ENCODE results near the gene CCT3.

The CCT3 gene

DNA sequence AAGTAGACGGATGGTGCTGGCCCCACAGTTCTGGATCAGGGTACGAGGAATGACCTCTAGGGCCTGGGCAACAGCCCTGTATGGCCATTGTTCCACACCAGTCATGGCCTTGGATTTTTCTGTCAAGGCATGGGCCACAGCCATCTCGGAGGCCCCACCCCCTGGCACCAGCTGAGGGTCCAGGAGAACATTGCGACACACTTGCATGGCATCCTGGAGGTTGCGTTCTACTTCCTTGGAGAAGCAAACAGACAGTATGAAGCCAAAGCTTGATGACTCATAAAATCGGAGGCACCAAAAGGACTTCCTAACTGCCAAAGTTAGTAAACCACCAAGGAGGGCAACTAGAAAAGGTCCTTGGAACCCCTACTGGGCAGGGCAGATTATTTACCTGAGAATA, 27.1 kb downstream of the CCT3 start:
- no peak overlapping the region for H3K27ac ChIP-seq
- H3K9me3 ChIP-seq = no peaks in the 10 kb centered on the region
- no peaks in the 10 kb centered on the region for H3K27me3 ChIP-seq
- H3K4me3 ChIP-seq (ENCODE audit: low read depth in 1 of 2, low read length in 1 of 2) = no peak overlapping the region
- peaks cover 68% of the 10 kb centered on the region for H3K36me3 ChIP-seq
- H3K4me1 ChIP-seq (ENCODE audit: control insufficient read depth in 1 of 2, insufficient read depth in 1 of 2, low read depth in 1 of 2, low read length in 1 of 2) = peaks cover 0 to 6% of the 10 kb centered on the region in 2 experiments
- TF ChIP-seq, protein P1, sequence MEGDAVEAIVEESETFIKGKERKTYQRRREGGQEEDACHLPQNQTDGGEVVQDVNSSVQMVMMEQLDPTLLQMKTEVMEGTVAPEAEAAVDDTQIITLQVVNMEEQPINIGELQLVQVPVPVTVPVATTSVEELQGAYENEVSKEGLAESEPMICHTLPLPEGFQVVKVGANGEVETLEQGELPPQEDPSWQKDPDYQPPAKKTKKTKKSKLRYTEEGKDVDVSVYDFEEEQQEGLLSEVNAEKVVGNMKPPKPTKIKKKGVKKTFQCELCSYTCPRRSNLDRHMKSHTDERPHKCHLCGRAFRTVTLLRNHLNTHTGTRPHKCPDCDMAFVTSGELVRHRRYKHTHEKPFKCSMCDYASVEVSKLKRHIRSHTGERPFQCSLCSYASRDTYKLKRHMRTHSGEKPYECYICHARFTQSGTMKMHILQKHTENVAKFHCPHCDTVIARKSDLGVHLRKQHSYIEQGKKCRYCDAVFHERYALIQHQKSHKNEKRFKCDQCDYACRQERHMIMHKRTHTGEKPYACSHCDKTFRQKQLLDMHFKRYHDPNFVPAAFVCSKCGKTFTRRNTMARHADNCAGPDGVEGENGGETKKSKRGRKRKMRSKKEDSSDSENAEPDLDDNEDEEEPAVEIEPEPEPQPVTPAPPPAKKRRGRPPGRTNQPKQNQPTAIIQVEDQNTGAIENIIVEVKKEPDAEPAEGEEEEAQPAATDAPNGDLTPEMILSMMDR (IDR thresholded peaks at IDR 0.05) = no peak

DNA sequence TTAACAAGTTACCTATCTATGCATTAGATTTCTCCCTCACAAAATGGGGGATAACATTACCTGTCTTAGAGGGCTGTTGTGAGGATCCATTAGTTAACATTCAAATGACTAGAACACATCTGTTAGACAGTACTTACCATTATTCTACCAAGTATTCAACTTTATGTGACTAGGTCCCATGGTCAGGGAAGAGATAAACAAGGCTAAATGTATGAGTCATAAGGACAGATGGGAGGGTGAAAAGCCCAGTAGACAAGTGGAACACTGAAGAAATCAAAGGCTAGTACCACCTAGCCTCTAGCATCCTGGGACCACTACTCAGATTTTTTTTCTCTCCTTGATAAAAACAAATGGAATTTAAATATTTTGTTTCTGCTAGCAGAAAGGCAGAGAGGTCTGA, 30.0 kb downstream of the CCT3 start:
- H3K27me3 ChIP-seq = no peaks in the 10 kb centered on the region
- no peak overlapping the region for H3K4me3 ChIP-seq (ENCODE audit: low read depth in 1 of 2, low read length in 1 of 2)
- no peak overlapping the region for H3K27ac ChIP-seq
- peaks cover 5 to 6% of the 10 kb centered on the region in 2 experiments for H3K4me1 ChIP-seq (ENCODE audit: control insufficient read depth in 1 of 2, insufficient read depth in 1 of 2, low read depth in 1 of 2, low read length in 1 of 2)
- H3K9me3 ChIP-seq = no peaks in the 10 kb centered on the region
- TF ChIP-seq, protein P1 (IDR thresholded peaks at IDR 0.05) = no peak
- H3K36me3 ChIP-seq = peaks cover 54% of the 10 kb centered on the region

DNA sequence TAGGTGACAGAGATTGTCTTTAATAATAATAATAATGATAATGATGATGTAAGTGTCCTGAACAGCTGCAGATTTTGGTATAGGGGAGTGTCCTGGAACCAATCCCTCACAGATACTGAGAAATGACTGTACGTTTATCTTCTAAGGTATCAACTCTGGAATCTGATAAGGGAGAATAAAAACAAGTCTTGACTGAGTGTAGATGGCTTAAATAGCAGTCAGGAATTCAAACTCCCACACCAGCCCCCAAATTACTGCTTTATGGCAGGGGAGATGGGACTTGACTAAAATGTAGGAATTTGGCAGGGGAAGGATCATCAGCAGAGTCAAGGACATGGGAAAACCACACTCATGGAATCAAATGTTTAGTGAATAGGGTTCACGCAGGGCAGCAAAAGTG, 32.9 kb downstream of the CCT3 start:
- TF ChIP-seq, protein P1 (IDR thresholded peaks at IDR 0.05) = no peak
- no peak overlapping the region for H3K27ac ChIP-seq
- peaks cover 35% of the 10 kb centered on the region for H3K36me3 ChIP-seq
- no peaks in the 10 kb centered on the region for H3K27me3 ChIP-seq
- H3K9me3 ChIP-seq = no peaks in the 10 kb centered on the region
- H3K4me3 ChIP-seq (ENCODE audit: low read depth in 1 of 2, low read length in 1 of 2) = no peak overlapping the region
- peaks cover 0 to 5% of the 10 kb centered on the region in 2 experiments for H3K4me1 ChIP-seq (ENCODE audit: control insufficient read depth in 1 of 2, insufficient read depth in 1 of 2, low read depth in 1 of 2, low read length in 1 of 2)

DNA sequence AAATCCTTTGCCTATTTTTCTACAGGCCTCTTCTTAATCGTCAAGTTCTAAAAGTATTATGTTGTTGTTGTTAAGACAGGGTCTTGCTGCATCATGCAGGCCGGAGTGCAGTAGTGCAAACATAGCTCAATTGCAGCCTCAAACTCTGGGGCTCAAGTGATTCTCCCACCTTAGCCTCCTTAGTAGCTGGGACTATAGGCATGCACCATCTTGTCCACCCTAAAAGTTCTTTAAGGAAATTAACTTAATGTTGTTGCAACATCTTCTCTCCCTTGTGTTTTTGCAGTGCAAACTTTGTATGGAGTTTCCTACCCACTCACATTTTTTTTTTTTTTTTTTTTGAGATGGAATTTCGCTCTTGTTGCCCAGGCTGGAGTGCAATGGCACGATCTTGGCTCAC, 34.9 kb downstream of the CCT3 start:
- Histone ChIP-seq H3K4me3 (ENCODE audit: low read depth in 1 of 2, low read length in 1 of 2) (no peak overlapping the region), H3K4me1 (ENCODE audit: control insufficient read depth in 1 of 2, insufficient read depth in 1 of 2, low read depth in 1 of 2, low read length in 1 of 2) (peaks cover 0 to 5% of the 10 kb centered on the region in 2 experiments), H3K27ac (no peak overlapping the region), H3K27me3 (no peaks in the 10 kb centered on the region), H3K36me3 (peaks cover 15% of the 10 kb centered on the region), H3K9me3 (no peaks in the 10 kb centered on the region)
- TF ChIP-seq, protein P1 (IDR thresholded peaks at IDR 0.05) = no peak

DNA sequence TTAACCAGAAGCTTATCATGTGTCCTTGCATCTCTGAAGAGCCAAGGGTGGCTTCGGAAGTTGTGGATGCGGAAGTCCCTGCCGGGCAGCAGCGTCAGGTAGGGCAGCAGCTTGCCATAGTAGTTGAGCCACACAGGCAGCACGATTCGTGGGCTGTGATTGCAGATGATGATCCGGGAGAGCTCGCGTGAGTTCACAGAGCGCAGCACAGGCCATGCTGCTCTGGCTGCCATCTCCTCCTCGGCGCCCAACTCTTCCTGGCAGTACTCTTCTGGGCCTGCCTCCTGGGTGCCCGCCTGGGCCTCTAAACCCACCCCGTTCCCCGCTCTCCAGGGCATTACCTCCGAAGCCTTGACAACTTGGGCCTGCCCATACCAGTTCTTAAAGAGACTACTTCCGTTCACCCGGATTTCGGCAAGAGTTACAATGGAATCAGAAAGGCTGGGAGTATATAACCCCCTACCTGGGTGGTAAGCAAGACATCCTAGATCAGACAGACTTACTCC, 39.2 kb downstream of the CCT3 start, which contains the start of gene VHLL:
VHLL (minus strand) TSS at position 456 of the 506 bp plus-strand sequence; CDS start at position 338, 118 bp downstream.
- TF ChIP-seq, protein P1 (IDR thresholded peaks at IDR 0.05) = no peak
- Histone ChIP-seq H3K4me3 (ENCODE audit: low read depth in 1 of 2, low read length in 1 of 2) (no peak within 1 kb of the TSS), H3K4me1 (ENCODE audit: control insufficient read depth in 1 of 2, insufficient read depth in 1 of 2, low read depth in 1 of 2, low read length in 1 of 2) (peaks cover 15 to 20% of the 10 kb centered on the region in 2 experiments), H3K27me3 (no peaks in the 10 kb centered on the region), H3K36me3 (peaks cover 3% of the 10 kb centered on the region), H3K27ac (no peak within 1 kb of the TSS), H3K9me3 (no peaks in the 10 kb centered on the region)
